ENCODE results near the gene HLCS.

Gene HLCS

GRCh38 chr21:36881228-36881627 lies 85.2 kb downstream of the HLCS start:
- no peak for DNase-seq (ENCODE audit: low read depth)

GRCh38 chr21:36879827-36880226 lies 86.6 kb downstream of the HLCS start:
- no peak for DNase-seq (ENCODE audit: low read depth)

GRCh38 chr21:36877741-36878140 lies 88.7 kb downstream of the HLCS start:
- DNase-seq (ENCODE audit: low read depth) = no peak

GRCh38 chr21:36874665-36875064 lies 91.8 kb downstream of the HLCS start:
- DNase-seq (ENCODE audit: low read depth) = no peak

GRCh38 chr21:36873513-36873912 lies 93.0 kb downstream of the HLCS start:
- no peak for DNase-seq (ENCODE audit: low read depth)

GRCh38 chr21:36867291-36867905 lies 99.1 kb downstream of the HLCS start:
- no peak for DNase-seq (ENCODE audit: low read depth)

- DNase-seq (ENCODE audit: low read depth) = no peak
Measured at GRCh38 chr21:36866419-36866818, 100.0 kb downstream of the HLCS start.

- no peak for DNase-seq (ENCODE audit: low read depth)
Measured at GRCh38 chr21:36864974-36865373, 101.5 kb downstream of the HLCS start.

- DNase-seq (ENCODE audit: low read depth) = no peak
Measured at GRCh38 chr21:36863260-36863659, 103.2 kb downstream of the HLCS start.

- no peak for DNase-seq (ENCODE audit: low read depth)
Measured at GRCh38 chr21:36861595-36862323, 104.7 kb downstream of the HLCS start.

GRCh38 chr21:36860736-36861594 lies 105.5 kb downstream of the HLCS start:
- no peak for DNase-seq (ENCODE audit: low read depth)

- peak; percentile 92 for DNase-seq (ENCODE audit: low read depth)
Measured at GRCh38 chr21:36859744-36860501, 106.5 kb downstream of the HLCS start.

- no peak for DNase-seq (ENCODE audit: low read depth)
Measured at GRCh38 chr21:36858320-36858957, 108.0 kb downstream of the HLCS start.

- no peak for DNase-seq (ENCODE audit: low read depth)
Measured at GRCh38 chr21:36856643-36857042, 109.8 kb downstream of the HLCS start.

- peak; percentile 47 for DNase-seq (ENCODE audit: low read depth)
Measured at GRCh38 chr21:36854391-36854790, 112.1 kb downstream of the HLCS start.

- no peak for DNase-seq (ENCODE audit: low read depth)
Measured at GRCh38 chr21:36852864-36853263, 113.6 kb downstream of the HLCS start.

- no peak for DNase-seq (ENCODE audit: low read depth)
Measured at GRCh38 chr21:36852293-36852692, 114.2 kb downstream of the HLCS start.

GRCh38 chr21:36851121-36851520 lies 115.3 kb downstream of the HLCS start:
- DNase-seq (ENCODE audit: low read depth) = no peak

- DNase-seq (ENCODE audit: low read depth) = no peak
Measured at GRCh38 chr21:36850372-36850771, 116.1 kb downstream of the HLCS start.

- no peak for DNase-seq (ENCODE audit: low read depth)
Measured at GRCh38 chr21:36849461-36850105, 116.9 kb downstream of the HLCS start.

GRCh38 chr21:36848730-36849274 lies 117.7 kb downstream of the HLCS start:
- DNase-seq (ENCODE audit: low read depth) = no peak
